Heart left ventricle (tissue), 16 donors: Measurements from ENCODE around the gene RNF175. TPM values are rescaled to one million over a fixed set of nuclear protein-coding genes. Genes with fewer than 3 reads are reported as not detected.
A peak's percentile ranks its signal among the peaks of the same experiment; 100 is the strongest.

Experiments used
- ATAC-seq, 4 donors: fragments of 200-7000 bp; cut with Tn5 transposase; one replicate each; pipeline ENCODE4 v1.9.1; 2020 to 2022; ENCODE audit warnings: moderate library complexity in 4 of 4, mild to moderate bottlenecking in 3 of 4, moderate number of reproducible peaks in 1 of 4
- DNase-seq, 5 donors: peaks; one replicate each; pipeline ENCODE4 v3.0.0-alpha.2; 2020
- H3K27ac ChIP-seq, 12 donors: fragments of 200-600 bp; sonication (generic) in 4 of 12; one replicate each; pipeline versions ENCODE4 v1.5.0 to v1.8.0; 2016 to 2022; ENCODE audit warnings: mild to moderate bottlenecking in 2 of 12
- H3K27me3 ChIP-seq, 9 donors: fragments of 200-600 bp; sonication (generic) in 2 of 9; one replicate each; pipeline versions ENCODE4 v1.5.1 to v1.8.0; 2016 to 2022; ENCODE audit warnings: mild to moderate bottlenecking in 3 of 9
- H3K36me3 ChIP-seq, 9 donors: fragments of 200-600 bp; sonication (generic) in 2 of 9; one replicate each; pipeline versions ENCODE4 v1.5.0 to v1.8.0; 2018 to 2022; ENCODE audit warnings: mild to moderate bottlenecking in 2 of 9
- H3K4me1 ChIP-seq, 12 donors: fragments of 200-600 bp; sonication (generic) in 4 of 12; one replicate each; pipeline versions ENCODE4 v1.5.0 to v1.8.0; 2016 to 2022; ENCODE audit warnings: mild to moderate bottlenecking in 3 of 12
- H3K4me3 ChIP-seq, 12 donors: fragments of 200-600 bp; sonication (generic) in 4 of 12; one replicate each; pipeline versions ENCODE4 v1.5.0 to v1.8.0; 2017 to 2022; ENCODE audit warnings: mild to moderate bottlenecking in 9 of 12, moderate library complexity in 4 of 12
- H3K9me3 ChIP-seq, 12 donors: fragments of 200-600 bp; sonication (generic) in 4 of 12; one replicate each; pipeline versions ENCODE4 v1.5.0 to v1.8.0; 2016 to 2022; ENCODE audit warnings: mild to moderate bottlenecking in 1 of 12
- CTCF ChIP-seq, 12 donors: fragments of 200-600 bp; sonication (generic) in 4 of 12; IDR thresholded peaks; one replicate each; pipeline versions ENCODE4 v1.5.0 to v1.8.0; 2018 to 2022; ENCODE audit warnings: antibody characterized with exemption in 12 of 12, mild to moderate bottlenecking in 5 of 12
- POLR2A ChIP-seq, 2 donors: fragments of 450-650 bp; IDR thresholded peaks; one replicate each; pipeline ENCODE4 v1.6.1; 2017; ENCODE audit warnings: antibody characterized with exemption in 2 of 2, mild to moderate bottlenecking in 2 of 2, moderate library complexity in 2 of 2
- WGBS, 4 donors: extraction: QIAGEN DNeasy Blood & Tissue Kit in 2 of 4; methylation state at CpG; one replicate each; pipeline versions ENCODE4 v1.1.5 to v1.1.7; 2013 to 2018; 5-methylcytosine and 5-hydroxymethylcytosine counted together
- intact Hi-C, 10 donors: fragments of 100-400 bp; cut with DNase I; formaldehyde crosslinking; loops; one replicate each; pipeline versions ENCODE4 v1.11.1 to v1.14.2; 2022
- polyA plus RNA-seq, 2 donors: library from polyadenylated mRNA; stranded (reverse); fragments of 200-250 nt; gene quantifications; one replicate each; pipeline ENCODE4 v1.2.3, GENCODE V29; 2013
- total RNA-seq, 9 donors: library from RNA; depleted of rRNA in 2 of 9; stranded (reverse); fragments of >200 nt in 2 of 9; fragmentation: NEBNext Ultra II Directional in 3 of 9; extraction: Animal tissue kit (Norgen Biotek cat#: 25700) in 3 of 9; gene quantifications; one replicate each; pipeline versions ENCODE4 v1.1.0 to v1.2.4, GENCODE V29; 2016 to 2023
- donor health status: ischemic (EF 13 %, LVEDD 7.1; RV severe dilation, severe dysfunction).
- donor health status: healthy with polysubstance abuse.
- donor health status: DM: no; HTN: yes; CAD: no.
- donor health status: DM: no; HTN: no; CAD: no.
- donor health status: ischemic (EF 25% LVEDD 6.9; RV normal size, moderate dysfunction).
- donor health status: ischemic (EF 25% LVEDD 5.7; RV mildly dilated, moderate dysfunction).
- donor health status: healthy.
- donor health status: DM: yes; HTN: yes; CAD: no.
- donor health status: ischemic (EF 35%, LVEDD 5.7; RV mildly dilated, moderate dysfunction).
- donor health status: nonischemic (EF 11% LVEDD 7.7; RV severe dilation, severe dysfunction).
- donor health status: DM: yes; HTN: yes; CAD: no.
- donor health status: PGD.
- donor health status: ischemic (EF 29% LVEDD 5.4; RV normal size, mild dysfunction).
- donor health status: nonischemic (EF 23%, LVEDD 6.1; RV moderate dilation, normal function).

Gene RNF175
- total and polyA plus RNA-seq, 11 donors: 0.16 to 1.1 (median 0.55) TPM; not detected in 1

GRCh38 chr4:153790962-153791551 is 31.2 kb upstream of the RNF175 start:
- no peak overlapping the region for H3K27ac ChIP-seq
- no peaks in the 10 kb centered on the region for H3K9me3 ChIP-seq
- intact Hi-C loops: loop anchor here in 7 of 10 donors (5.0 to 10.0 kb wide), 6 partner anchors 224 to 714 kb away; no protein-coding TSS in a partner anchor
- TF ChIP-seq POLR2A (IDR thresholded peaks at IDR 0.05): no peak
- peak in 2 of 12 donors; percentile 10 to 13 for TF ChIP-seq CTCF (IDR thresholded peaks at IDR 0.05)
- H3K4me3 ChIP-seq: peak overlapping the region in 10 of 12 donors; percentile 5 to 33 (median 21)
- 3 to 13% (median 5%) methylated on average over 3 to 51 of the region's 51 CpGs for WGBS, 4 donors
- peak in 2 of 4 donors; percentile 30 to 38 for ATAC-seq
- H3K27me3 ChIP-seq: peaks cover 38 to 96% (median 66%) of the 10 kb centered on the region in 9 donors
- peak in 2 of 5 donors; percentile 41 to 60 for DNase-seq
- H3K36me3 ChIP-seq: no peaks in the 10 kb centered on the region
- H3K4me1 ChIP-seq: peaks cover 3 to 36% (median 24%) of the 10 kb centered on the region in 12 donors

- TF ChIP-seq CTCF (IDR thresholded peaks at IDR 0.05): no peak
- no peak for TF ChIP-seq POLR2A (IDR thresholded peaks at IDR 0.05)
- ATAC-seq (no peak), DNase-seq (no peak)
- no peaks in the 10 kb centered on the region for H3K36me3 ChIP-seq
- WGBS, 4 donors: 59 to 80% (median 60%) methylated on average over 10 of the region's 10 CpGs
- H3K4me1 ChIP-seq: peaks cover 3 to 36% (median 24%) of the 10 kb centered on the region in 12 donors
- peaks cover 38 to 97% (median 66%) of the 10 kb centered on the region in 9 donors for H3K27me3 ChIP-seq
- H3K27ac ChIP-seq: no peak overlapping the region
- no peaks in the 10 kb centered on the region for H3K9me3 ChIP-seq
- H3K4me3 ChIP-seq: peak overlapping the region in 5 of 12 donors; percentile 18 to 33 (median 25)
- intact Hi-C loops: loop anchor here in 7 of 10 donors (5.0 to 10.0 kb wide), 6 partner anchors 224 to 714 kb away; no protein-coding TSS in a partner anchor
Measured at GRCh38 chr4:153790500-153790865, 30.7 kb upstream of the RNF175 start.

- intact Hi-C loops: loop anchor here in 9 of 10 donors (5.0 to 10.0 kb wide), 8 partner anchors 225 to 715 kb away; no protein-coding TSS in a partner anchor
- no peak for DNase-seq
- WGBS, 4 donors: 55 to 63% (median 60%) methylated on average over 25 to 28 of the region's 28 CpGs
Measured at GRCh38 chr4:153789741-153790499, 30.1 kb upstream of the RNF175 start.

More at GRCh38 chr4:153789741-153790499, 30.1 kb upstream of the RNF175 start:
- Histone ChIP-seq H3K27ac (no peak overlapping the region), H3K4me1 (peaks cover 3 to 36% (median 24%) of the 10 kb centered on the region in 12 donors), H3K9me3 (no peaks in the 10 kb centered on the region), H3K4me3 (no peak overlapping the region), H3K36me3 (no peaks in the 10 kb centered on the region), H3K27me3 (peaks cover 38 to 98% (median 67%) of the 10 kb centered on the region in 9 donors)
- no peak for ATAC-seq
- TF ChIP-seq CTCF (IDR thresholded peaks at IDR 0.05) (no peak), POLR2A (IDR thresholded peaks at IDR 0.05) (no peak)
